GM10248 (cell line): ENCODE measurements around the gene CNTNAP2.
"Not testable (repeated sequence)": the region's sequence is repeated elsewhere in the genome, so short reads cannot be mapped to it uniquely, and the experiment has no call there.

Experiments
- CTCF ChIA-PET: fragments of 300-600 bp; sonication (Branson Sonifier 250); formaldehyde crosslinking; extraction: SDS; loops from one replicate; lab custom pipeline; 2021; ENCODE audit warnings: antibody characterized with exemption; lab: Yijun Ruan, JAX
- POLR2A ChIA-PET: fragments of 350-650 bp; sonication (Branson Sonifier 250); formaldehyde crosslinking; extraction: SDS; loops from one replicate; lab custom pipeline; 2020; ENCODE audit warnings: antibody characterized with exemption; lab: Yijun Ruan, JAX
- DNase-seq: peaks from one replicate; pipeline ENCODE4 v3.0.0; 2012; ENCODE audit errors: extremely low spot score
- CTCF ChIP-seq: IDR thresholded peaks from 2 replicates; pipeline ENCODE4 v1.5.1; 2012; ENCODE audit warnings: mild to moderate bottlenecking, low read depth; ENCODE audit errors: extremely low read depth, missing control alignments, control extremely low read depth

Gene CNTNAP2

DNA sequence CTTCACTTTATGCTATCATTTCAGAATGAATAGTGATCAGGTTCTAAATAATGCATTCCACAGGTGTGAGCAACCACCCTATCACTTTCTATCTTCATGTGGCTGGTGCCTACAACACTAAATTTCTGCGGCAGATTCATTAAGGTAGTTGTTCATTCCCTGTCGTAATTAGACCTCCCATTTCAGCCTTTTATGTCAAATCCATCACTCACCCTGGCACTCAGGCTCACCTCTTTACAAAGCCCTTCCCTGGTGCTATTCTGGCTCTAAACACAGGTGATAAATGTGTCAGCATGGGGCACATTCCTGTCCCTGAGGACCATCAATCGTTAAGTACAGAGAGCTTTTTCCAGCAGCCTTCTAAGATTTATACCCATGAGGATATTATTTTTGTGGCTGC lies 2173.9 kb downstream of the CNTNAP2 start:
- CTCF ChIA-PET, result interaction anchor here (0.9 to 1.4 kb wide), 2 partner anchors 14 to 28 kb away, joined by 3 to 6 read pairs; no protein-coding TSS in a partner anchor

GRCh38 chr7:148291799-148292198 lies 2175.2 kb downstream of the CNTNAP2 start:
- DNase-seq, result no peak
- no peak for TF ChIP-seq CTCF
- ChIA-PET POLR2A (no interaction called here), CTCF (interaction anchor here (1.1 to 1.8 kb wide), 2 partner anchors 10 to 27 kb away, joined by 3 to 4 read pairs; no protein-coding TSS in a partner anchor)

More for the DNA sequence above, 2173.9 kb downstream of the CNTNAP2 start:
- TF ChIP-seq CTCF, result no peak
- DNase-seq, result no peak
- POLR2A ChIA-PET, result no interaction called here

GRCh38 chr7:148296994-148297644 lies 2180.5 kb downstream of the CNTNAP2 start:
- DNase-seq, result no peak
- no peak for TF ChIP-seq CTCF
- POLR2A ChIA-PET, result no interaction called here
- CTCF ChIA-PET, result interaction anchor here (0.7 to 2.1 kb wide), 3 partner anchors 10 to 15 kb away, joined by 4 to 7 read pairs (median 5); no protein-coding TSS in a partner anchor

GRCh38 chr7:148298768-148299167 lies 2182.2 kb downstream of the CNTNAP2 start:
- DNase-seq, POLR2A ChIA-PET: not testable (repeated sequence)
- CTCF ChIA-PET, result interaction anchor here (0.8 kb wide), 1 partner anchor 34 kb away, joined by 4 read pairs; no protein-coding TSS in a partner anchor

DNA sequence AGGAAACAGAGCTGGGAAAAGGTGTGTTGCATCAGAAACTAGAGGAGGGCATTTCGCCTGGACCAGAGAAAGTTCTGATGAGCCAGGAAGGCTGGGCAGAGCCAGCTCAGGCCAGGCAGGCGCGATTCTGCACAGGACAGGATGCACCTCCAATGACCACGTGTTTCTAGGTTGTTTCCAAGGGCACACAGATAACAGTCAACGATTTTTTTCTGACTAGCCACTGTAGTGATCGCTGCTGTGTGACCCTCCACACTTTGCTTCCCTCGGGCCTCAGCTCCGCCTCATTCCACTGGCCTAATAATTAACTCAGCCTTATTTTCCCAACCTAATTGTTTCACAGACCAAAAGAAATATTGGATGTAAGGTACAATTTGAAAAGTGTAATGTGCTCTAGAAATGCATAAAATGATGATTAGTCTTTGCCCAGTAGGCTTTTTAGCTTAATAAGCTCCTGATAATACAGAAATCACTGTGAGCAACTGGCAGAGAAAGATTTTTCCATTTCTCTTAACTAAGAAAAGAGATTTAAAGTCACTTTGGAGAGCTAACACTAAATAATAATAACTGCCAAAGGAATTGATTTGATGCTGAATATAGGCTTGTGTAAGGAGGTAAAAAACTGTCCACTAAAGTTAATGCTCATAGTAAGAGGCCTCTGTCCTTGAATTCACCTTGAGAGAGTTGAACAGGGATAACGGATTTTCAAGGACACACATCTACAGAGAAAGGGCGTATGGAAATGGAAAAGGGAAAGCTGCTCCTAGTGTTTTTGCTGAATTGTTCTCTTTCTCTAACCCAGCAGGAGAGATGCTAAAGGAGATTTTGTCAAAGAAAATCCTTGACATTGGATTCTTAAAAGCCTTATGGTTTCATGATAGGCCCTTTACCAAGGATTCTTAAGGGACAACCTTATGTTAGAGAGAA lies 2183.0 kb downstream of the CNTNAP2 start:
- no peak for TF ChIP-seq CTCF
- CTCF ChIA-PET, result interaction anchor here (0.7 to 1.0 kb wide), 4 partner anchors 16 to 37 kb away, joined by 3 to 4 read pairs (median 4); no protein-coding TSS in a partner anchor
- POLR2A ChIA-PET, result no interaction called here
- no peak for DNase-seq

GRCh38 chr7:148302436-148302835 lies 2185.8 kb downstream of the CNTNAP2 start:
- not testable (repeated sequence) for DNase-seq
- CTCF ChIA-PET, result interaction anchor here (1.3 to 1.8 kb wide), 3 partner anchors 10 to 40 kb away, joined by 3 to 6 read pairs (median 4); no protein-coding TSS in a partner anchor

GRCh38 chr7:148303295-148304082 lies 2186.9 kb downstream of the CNTNAP2 start:
- CTCF ChIA-PET, result interaction anchor here (1.1 to 1.8 kb wide), 3 partner anchors 12 to 41 kb away, joined by 3 to 6 read pairs (median 3); no protein-coding TSS in a partner anchor
- no peak for DNase-seq
- no peak for TF ChIP-seq CTCF
- POLR2A ChIA-PET, result no interaction called here

More at GRCh38 chr7:148302436-148302835, 2185.8 kb downstream of the CNTNAP2 start:
- POLR2A ChIA-PET, result not testable (repeated sequence)
